H1 (cell line): ENCODE measurements around the gene LYRM4. TPM values are rescaled to one million over a fixed set of nuclear protein-coding genes. Genes with fewer than 3 reads are reported as not detected.

Experiments
- CEBPB ChIP-seq: IDR thresholded peaks from 2 replicates; pipeline ENCODE4 v1.6.1; 2012; ENCODE audit warnings: low read depth, low read length
- CHD1 ChIP-seq: IDR thresholded peaks from 2 replicates; pipeline ENCODE4 v1.6.1; 2012; ENCODE audit warnings: low read depth, low read length, improper control_type of control experiment
- NRF1 ChIP-seq: IDR thresholded peaks from 2 replicates; pipeline ENCODE4 v1.6.1; 2011; ENCODE audit warnings: mild to moderate bottlenecking, low read depth, low read length, improper control_type of control experiment
- RAD21 ChIP-seq, 2 experiments: IDR thresholded peaks in 1 of 2; conservative IDR thresholded peaks in 1 of 2; 2 replicates each; pipeline ENCODE4 v1.6.1; 2011; ENCODE audit warnings: low read depth in 2 of 2, low read length in 2 of 2, improper control_type of control experiment in 1 of 2, inconsistent platforms in 1 of 2, mild to moderate bottlenecking in 1 of 2, moderate library complexity in 1 of 2
- RFX5 ChIP-seq: IDR thresholded peaks from 2 replicates; pipeline ENCODE4 v1.6.1; 2011; ENCODE audit warnings: low read depth, low read length, improper control_type of control experiment, borderline replicate concordance
- polyA plus RNA-seq, 7 experiments: library from polyadenylated mRNA; depleted of rRNA in 3 of 7; stranded (reverse) in 5 of 7; unstranded in 2 of 7; fragments of >200 nt in 5 of 7; fragments of 200-250 nt in 2 of 7; gene quantifications; 1 replicate in 5 of 7; 2 replicates in 1 of 7; 4 replicates in 1 of 7; pipeline versions ENCODE4 v1.2.1 to v1.2.3, GENCODE V29; 2011 to 2013; ENCODE audit warnings: missing spikeins in 2 of 7, mixed read lengths in 2 of 7
- total RNA-seq: library from RNA; stranded (reverse); fragmentation: NEBNext Ultra II Directional; extraction: Animal tissue kit (Norgen Biotek cat#: 25700); gene quantifications from 2 replicates; pipeline ENCODE4 v1.2.1, GENCODE V29; 2021
- TF ChIP-seq, protein P1 (sequence below): IDR thresholded peaks from 2 replicates; pipeline ENCODE4 v1.6.1; 2012; ENCODE audit warnings: inconsistent platforms
- TF ChIP-seq, protein P2 (sequence below): IDR thresholded peaks from 2 replicates; pipeline ENCODE4 v1.6.1; 2011; ENCODE audit warnings: low read length, improper control_type of control experiment
- TF ChIP-seq, protein P3 (sequence below), 3 experiments: IDR thresholded peaks; 1 replicate in 2 of 3; 2 replicates in 1 of 3; pipeline versions ENCODE4 v1.5.1 to v1.6.1; 2011; ENCODE audit warnings: low read length in 3 of 3, mild to moderate bottlenecking in 3 of 3, inconsistent platforms in 2 of 3, low read depth in 1 of 3, moderate library complexity in 1 of 3; ENCODE audit not compliant: insufficient read depth in 1 of 3; ENCODE audit errors: control extremely low read depth in 1 of 3

LYRM4 gene
- total and polyA plus RNA-seq, 2 of the 8 experiments (the other 6 are each of a cell fraction or from before 2014, with no cell fraction given): 56.6 to 62.8 TPM

- no peak for TF ChIP-seq NRF1
- TF ChIP-seq CEBPB: no peak
- TF ChIP-seq, protein P1, sequence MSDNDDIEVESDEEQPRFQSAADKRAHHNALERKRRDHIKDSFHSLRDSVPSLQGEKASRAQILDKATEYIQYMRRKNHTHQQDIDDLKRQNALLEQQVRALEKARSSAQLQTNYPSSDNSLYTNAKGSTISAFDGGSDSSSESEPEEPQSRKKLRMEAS: peak; percentile 90
- TF ChIP-seq, protein P2, sequence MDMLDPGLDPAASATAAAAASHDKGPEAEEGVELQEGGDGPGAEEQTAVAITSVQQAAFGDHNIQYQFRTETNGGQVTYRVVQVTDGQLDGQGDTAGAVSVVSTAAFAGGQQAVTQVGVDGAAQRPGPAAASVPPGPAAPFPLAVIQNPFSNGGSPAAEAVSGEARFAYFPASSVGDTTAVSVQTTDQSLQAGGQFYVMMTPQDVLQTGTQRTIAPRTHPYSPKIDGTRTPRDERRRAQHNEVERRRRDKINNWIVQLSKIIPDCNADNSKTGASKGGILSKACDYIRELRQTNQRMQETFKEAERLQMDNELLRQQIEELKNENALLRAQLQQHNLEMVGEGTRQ: peak; percentile 55; the same call in 1 of the 2 replicates
- peak; percentile 69 to 74 for TF ChIP-seq RAD21 (IDR thresholded peaks at IDR 0.05 in 1 of 2, conservative IDR thresholded peaks at IDR 0.05 in 1 of 2; ENCODE audit: low read depth in 2 of 2, low read length in 2 of 2)
- TF ChIP-seq, protein P3, sequence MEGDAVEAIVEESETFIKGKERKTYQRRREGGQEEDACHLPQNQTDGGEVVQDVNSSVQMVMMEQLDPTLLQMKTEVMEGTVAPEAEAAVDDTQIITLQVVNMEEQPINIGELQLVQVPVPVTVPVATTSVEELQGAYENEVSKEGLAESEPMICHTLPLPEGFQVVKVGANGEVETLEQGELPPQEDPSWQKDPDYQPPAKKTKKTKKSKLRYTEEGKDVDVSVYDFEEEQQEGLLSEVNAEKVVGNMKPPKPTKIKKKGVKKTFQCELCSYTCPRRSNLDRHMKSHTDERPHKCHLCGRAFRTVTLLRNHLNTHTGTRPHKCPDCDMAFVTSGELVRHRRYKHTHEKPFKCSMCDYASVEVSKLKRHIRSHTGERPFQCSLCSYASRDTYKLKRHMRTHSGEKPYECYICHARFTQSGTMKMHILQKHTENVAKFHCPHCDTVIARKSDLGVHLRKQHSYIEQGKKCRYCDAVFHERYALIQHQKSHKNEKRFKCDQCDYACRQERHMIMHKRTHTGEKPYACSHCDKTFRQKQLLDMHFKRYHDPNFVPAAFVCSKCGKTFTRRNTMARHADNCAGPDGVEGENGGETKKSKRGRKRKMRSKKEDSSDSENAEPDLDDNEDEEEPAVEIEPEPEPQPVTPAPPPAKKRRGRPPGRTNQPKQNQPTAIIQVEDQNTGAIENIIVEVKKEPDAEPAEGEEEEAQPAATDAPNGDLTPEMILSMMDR (IDR thresholded peaks at IDR 0.05; ENCODE audit: control extremely low read depth in 1 of 3, insufficient read depth in 1 of 3, low read depth in 1 of 3, low read length in 3 of 3): peak; percentile 72 to 97 (median 93)
- no peak for TF ChIP-seq RFX5
- TF ChIP-seq CHD1: no peak
Measured at GRCh38 chr6:5302995-5303622, 42.4 kb upstream of the LYRM4 start (continued).
